Lung (tissue), 12 donors: ENCODE measurements around the gene TLR9. TPM values are rescaled to one million over a fixed set of nuclear protein-coding genes. Genes with fewer than 3 reads are reported as not detected.
A peak's percentile ranks its signal among the peaks of the same experiment; 100 is the strongest.

Source experiments
- ATAC-seq: fragments of 200-7000 bp; cut with Tn5 transposase; one replicate; pipeline ENCODE4 v1.9.1; 2020; ENCODE audit warnings: moderate number of reproducible peaks; ENCODE audit not compliant: insufficient read depth, low FRiP score
- DNase-seq, 3 donors: peaks; one replicate each; pipeline ENCODE4 v3.0.0-alpha.2; 2013 to 2017
- H3K27ac ChIP-seq, 2 donors: one replicate each; pipeline ENCODE4 v1.5.1; 2013; ENCODE audit warnings: mild to moderate bottlenecking in 2 of 2, moderate library complexity in 2 of 2, control low read depth in 1 of 2, inconsistent platforms in 1 of 2, low read depth in 1 of 2, low read length in 1 of 2
- H3K27me3 ChIP-seq, 3 donors: one replicate each; pipeline ENCODE4 v1.5.1; 2013; ENCODE audit warnings: low read length in 2 of 3; ENCODE audit not compliant: control insufficient read depth in 3 of 3, insufficient read depth in 3 of 3
- H3K36me3 ChIP-seq, 4 donors: one replicate each; pipeline ENCODE4 v1.5.1; 2013; ENCODE audit warnings: low read length in 4 of 4, mild to moderate bottlenecking in 1 of 4, moderate library complexity in 1 of 4; ENCODE audit not compliant: control insufficient read depth in 4 of 4, insufficient read depth in 4 of 4
- H3K4me1 ChIP-seq, 5 donors: one replicate each; pipeline ENCODE4 v1.5.1; 2013; ENCODE audit warnings: low read length in 5 of 5, mild to moderate bottlenecking in 2 of 5, moderate library complexity in 1 of 5; ENCODE audit not compliant: control insufficient read depth in 5 of 5, insufficient read depth in 5 of 5
- H3K4me3 ChIP-seq: one replicate; pipeline ENCODE4 v1.5.1; 2013; ENCODE audit warnings: mild to moderate bottlenecking, control low read depth, moderate library complexity
- H3K9ac ChIP-seq, 2 donors: one replicate each; pipeline ENCODE4 v1.5.1; 2013; ENCODE audit warnings: low read length in 2 of 2, control low read depth in 1 of 2; ENCODE audit not compliant: insufficient read depth in 1 of 2
- H3K9me3 ChIP-seq, 4 donors: one replicate each; pipeline ENCODE4 v1.5.1; 2013; ENCODE audit warnings: low read length in 3 of 4, mild to moderate bottlenecking in 1 of 4, moderate library complexity in 1 of 4; ENCODE audit not compliant: control insufficient read depth in 4 of 4, insufficient read depth in 3 of 4
- WGBS, 2 donors: extraction: QIAGEN DNeasy Blood & Tissue Kit; methylation state at CpG; one replicate each; pipeline ENCODE4 v1.1.7; 2013; 5-methylcytosine and 5-hydroxymethylcytosine counted together
- polyA plus RNA-seq, 2 donors: library from polyadenylated mRNA; stranded (reverse); fragments of 200-250 nt; gene quantifications; one replicate each; pipeline ENCODE4 v1.2.1, GENCODE V29; 2013
- total RNA-seq, 2 donors: library from RNA; depleted of rRNA in 1 of 2; stranded (reverse); fragments of >200 nt in 1 of 2; gene quantifications; one replicate each; pipeline ENCODE4 v1.2.1, GENCODE V29; 2014 to 2021
- TF ChIP-seq, protein P1 (sequence below): IDR thresholded peaks from 2 replicates; pipeline ENCODE4 v1.5.1; 2012; ENCODE audit warnings: mild to moderate bottlenecking; ENCODE audit errors: control extremely low read depth, extremely low read depth
- donor health status: control.
- donor health status: control.
- donor health status: Bipolar disorder and iron deficiency.
- donor health status: healthy.
- donor health status: DM: yes; HTN: yes; CAD: no.

Gene TLR9
- total and polyA plus RNA-seq, 4 donors: 0.20 to 1.1 (median 0.37) TPM

DNA sequence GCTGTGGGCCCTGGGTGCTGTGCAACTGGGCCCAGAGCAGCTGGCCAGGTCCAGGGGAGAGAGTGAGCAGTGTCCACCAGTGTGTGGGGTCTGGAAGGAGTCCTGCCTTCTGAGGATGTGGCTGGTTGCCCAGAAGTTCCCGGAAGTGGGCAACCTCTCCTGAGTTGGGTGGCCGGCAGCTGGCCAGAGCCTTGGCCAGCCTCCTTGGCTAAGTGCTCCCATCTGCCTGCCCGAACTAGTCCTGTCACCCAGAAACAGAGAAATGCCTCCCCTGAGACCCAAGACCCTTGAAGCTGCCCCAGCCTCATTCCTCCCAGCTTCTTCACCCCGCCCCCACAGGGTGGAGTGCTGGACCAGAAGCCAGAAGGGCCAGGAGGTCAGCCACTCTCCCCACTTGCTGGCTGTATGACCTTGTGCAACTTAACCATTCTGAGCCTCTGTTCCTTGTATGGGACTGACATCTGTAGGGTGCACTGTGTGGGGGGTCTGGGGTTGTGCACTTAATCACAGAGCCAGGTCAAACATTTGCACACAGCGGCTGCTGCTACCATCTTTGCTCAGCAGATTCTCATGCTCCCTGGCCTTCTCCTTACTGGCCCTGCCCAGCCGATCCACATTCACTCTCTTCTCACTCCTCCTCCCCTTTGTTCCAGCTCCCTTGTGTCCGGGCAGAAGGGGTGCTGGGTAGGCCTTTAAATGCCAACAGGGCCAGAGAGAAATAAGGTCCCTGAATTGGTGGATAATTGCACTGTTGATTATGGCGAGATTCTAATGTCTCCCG is 35.0 kb downstream of the TLR9 start:
- Histone ChIP-seq H3K9me3 (no peaks in the 10 kb centered on the region), H3K4me3 (no peak overlapping the region), H3K9ac (no peak overlapping the region), H3K27ac (peak overlapping the region in 1 of 2 donors; percentile 8), H3K27me3 (no peaks in the 10 kb centered on the region), H3K36me3 (no peaks in the 10 kb centered on the region), H3K4me1 (peaks cover 0 to 58% (median 32%) of the 10 kb centered on the region in 5 donors)
- peak; percentile 79 to 87 (median 84) for DNase-seq
- TF ChIP-seq, protein P1, sequence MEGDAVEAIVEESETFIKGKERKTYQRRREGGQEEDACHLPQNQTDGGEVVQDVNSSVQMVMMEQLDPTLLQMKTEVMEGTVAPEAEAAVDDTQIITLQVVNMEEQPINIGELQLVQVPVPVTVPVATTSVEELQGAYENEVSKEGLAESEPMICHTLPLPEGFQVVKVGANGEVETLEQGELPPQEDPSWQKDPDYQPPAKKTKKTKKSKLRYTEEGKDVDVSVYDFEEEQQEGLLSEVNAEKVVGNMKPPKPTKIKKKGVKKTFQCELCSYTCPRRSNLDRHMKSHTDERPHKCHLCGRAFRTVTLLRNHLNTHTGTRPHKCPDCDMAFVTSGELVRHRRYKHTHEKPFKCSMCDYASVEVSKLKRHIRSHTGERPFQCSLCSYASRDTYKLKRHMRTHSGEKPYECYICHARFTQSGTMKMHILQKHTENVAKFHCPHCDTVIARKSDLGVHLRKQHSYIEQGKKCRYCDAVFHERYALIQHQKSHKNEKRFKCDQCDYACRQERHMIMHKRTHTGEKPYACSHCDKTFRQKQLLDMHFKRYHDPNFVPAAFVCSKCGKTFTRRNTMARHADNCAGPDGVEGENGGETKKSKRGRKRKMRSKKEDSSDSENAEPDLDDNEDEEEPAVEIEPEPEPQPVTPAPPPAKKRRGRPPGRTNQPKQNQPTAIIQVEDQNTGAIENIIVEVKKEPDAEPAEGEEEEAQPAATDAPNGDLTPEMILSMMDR: no peak
- WGBS, 2 donors: 50 to 69% methylated on average over 9 of the region's 9 CpGs
- peak; percentile 39 for ATAC-seq

DNA sequence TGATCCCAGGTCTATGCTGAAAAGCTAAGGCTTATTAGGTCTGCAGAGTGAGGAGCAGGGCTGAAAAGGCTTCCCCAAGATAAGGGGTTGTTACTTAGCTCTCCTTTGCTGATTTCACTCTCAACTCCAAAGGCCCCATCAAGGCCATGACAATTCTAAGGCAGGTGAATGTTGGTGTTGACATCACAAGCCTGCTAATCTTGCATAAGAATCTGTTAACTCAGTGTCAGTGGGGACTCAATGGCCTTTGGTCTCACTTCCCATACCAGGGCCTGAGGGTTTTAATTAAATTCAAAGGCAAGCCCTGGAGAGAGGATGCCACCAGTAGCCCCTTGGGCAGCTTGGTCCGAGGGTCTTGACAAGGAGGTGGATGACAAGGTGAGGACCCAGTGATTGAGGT is 36.9 kb downstream of the TLR9 start:
- Histone ChIP-seq H3K4me3 (no peak overlapping the region), H3K4me1 (peaks cover 0 to 42% (median 19%) of the 10 kb centered on the region in 5 donors), H3K27me3 (no peaks in the 10 kb centered on the region), H3K36me3 (no peaks in the 10 kb centered on the region), H3K9ac (no peak overlapping the region), H3K27ac (peak overlapping the region in 1 of 2 donors; percentile 21), H3K9me3 (no peaks in the 10 kb centered on the region)
- TF ChIP-seq, protein P1: no peak
- no peak for DNase-seq
- WGBS, 2 donors: 84 to 89% methylated on average over 1 of the region's 1 CpG
- no peak for ATAC-seq

DNA sequence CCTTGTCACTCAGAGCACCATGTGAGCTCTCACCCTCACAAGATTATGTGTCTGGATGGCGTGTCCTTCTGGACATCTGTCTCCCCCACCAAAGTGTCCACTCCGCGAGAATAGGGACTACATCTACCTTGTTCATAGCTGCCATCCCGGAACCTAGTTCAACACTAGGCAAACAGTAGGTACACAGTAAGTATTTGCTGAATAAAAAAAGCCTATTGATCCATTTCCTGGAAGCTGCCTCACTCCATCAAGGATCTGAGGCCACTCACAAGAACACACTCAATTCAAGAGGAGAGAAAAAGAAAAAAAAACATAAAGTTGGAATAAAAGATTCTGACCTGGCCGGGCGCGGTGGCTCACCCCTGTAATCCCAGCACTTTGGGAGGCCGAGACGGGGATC is 38.7 kb downstream of the TLR9 start:
- H3K9ac ChIP-seq: no peak overlapping the region
- no peak overlapping the region for H3K4me3 ChIP-seq
- no peak overlapping the region for H3K27ac ChIP-seq
- peaks cover 7 to 29% (median 19%) of the 10 kb centered on the region in 5 donors for H3K4me1 ChIP-seq
- no peak for DNase-seq
- H3K9me3 ChIP-seq: no peaks in the 10 kb centered on the region
- ATAC-seq: no peak
- H3K27me3 ChIP-seq: no peaks in the 10 kb centered on the region
- TF ChIP-seq, protein P1: no peak
- H3K36me3 ChIP-seq: no peaks in the 10 kb centered on the region
- WGBS, 2 donors: 90 to 97% methylated on average over 9 of the region's 9 CpGs
